ENCODE results near the gene TNNT3. TPM values are rescaled to one million over a fixed set of nuclear protein-coding genes. Genes with fewer than 3 reads are reported as not detected.
"Not testable (repeated sequence)": the region's sequence is repeated elsewhere in the genome, so short reads cannot be mapped to it uniquely, and the experiment has no call there.

Gene TNNT3
- total RNA-seq, 2 experiments from 2014 or later: 4.7 to 6.2 TPM

DNA sequence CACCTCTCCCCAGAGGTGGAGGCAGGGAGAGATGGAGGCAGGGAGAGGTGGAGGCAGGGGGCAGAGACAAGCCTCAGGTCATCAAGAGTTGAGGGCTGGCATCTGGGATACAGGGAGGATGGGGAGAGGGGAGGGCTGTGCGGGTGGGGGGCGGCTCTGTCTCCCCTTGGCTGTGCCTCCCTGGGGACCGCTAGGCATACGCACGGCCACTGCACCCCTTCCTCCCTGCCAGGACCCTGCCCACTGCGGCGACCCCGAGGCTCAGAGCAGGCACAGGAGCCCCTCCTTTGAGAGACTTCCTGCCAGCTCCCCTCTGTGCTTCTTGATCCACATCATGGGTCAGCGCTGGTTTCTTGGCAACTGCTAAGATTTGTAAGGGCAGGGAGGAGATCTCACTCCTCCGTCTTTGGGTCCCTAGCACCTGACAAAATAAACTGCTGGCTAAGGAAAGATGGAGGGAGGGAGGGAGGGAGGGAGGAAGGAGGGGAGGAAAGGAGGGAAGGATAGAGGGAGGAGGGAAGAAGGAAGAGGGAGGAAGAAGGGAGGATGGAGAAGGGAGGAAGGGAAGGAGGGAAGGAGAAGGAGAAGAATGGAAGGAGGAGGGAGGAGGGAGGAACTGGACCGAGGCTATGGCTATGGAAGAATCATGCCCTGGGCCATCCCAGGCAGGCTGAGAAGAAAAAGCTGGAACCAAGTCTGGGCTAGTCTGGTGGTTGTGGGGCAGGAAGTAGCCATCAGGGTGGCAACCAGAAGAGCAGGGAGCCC is 46.3 kb upstream of the TNNT3 start:
- no peak for TF ChIP-seq EZH2phosphoT487 (IDR thresholded peaks at IDR 0.05; ENCODE audit: borderline replicate concordance, low read depth, low read length)
- TF ChIP-seq, protein P1, sequence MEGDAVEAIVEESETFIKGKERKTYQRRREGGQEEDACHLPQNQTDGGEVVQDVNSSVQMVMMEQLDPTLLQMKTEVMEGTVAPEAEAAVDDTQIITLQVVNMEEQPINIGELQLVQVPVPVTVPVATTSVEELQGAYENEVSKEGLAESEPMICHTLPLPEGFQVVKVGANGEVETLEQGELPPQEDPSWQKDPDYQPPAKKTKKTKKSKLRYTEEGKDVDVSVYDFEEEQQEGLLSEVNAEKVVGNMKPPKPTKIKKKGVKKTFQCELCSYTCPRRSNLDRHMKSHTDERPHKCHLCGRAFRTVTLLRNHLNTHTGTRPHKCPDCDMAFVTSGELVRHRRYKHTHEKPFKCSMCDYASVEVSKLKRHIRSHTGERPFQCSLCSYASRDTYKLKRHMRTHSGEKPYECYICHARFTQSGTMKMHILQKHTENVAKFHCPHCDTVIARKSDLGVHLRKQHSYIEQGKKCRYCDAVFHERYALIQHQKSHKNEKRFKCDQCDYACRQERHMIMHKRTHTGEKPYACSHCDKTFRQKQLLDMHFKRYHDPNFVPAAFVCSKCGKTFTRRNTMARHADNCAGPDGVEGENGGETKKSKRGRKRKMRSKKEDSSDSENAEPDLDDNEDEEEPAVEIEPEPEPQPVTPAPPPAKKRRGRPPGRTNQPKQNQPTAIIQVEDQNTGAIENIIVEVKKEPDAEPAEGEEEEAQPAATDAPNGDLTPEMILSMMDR (conservative IDR thresholded peaks at IDR 0.05; ENCODE audit: low read length): no peak
- no peak for DNase-seq (ENCODE audit: low spot score)
- ChIA-PET CTCF (ENCODE audit: unreplicated experiment) (no interaction called here), POLR2A (no interaction called here)
- Histone ChIP-seq H3K9me3 (ENCODE audit: low read length) (no peaks in the 10 kb centered on the region), H2AFZ (ENCODE audit: low read length) (no peak overlapping the region), H3K4me2 (ENCODE audit: low read length) (no peak overlapping the region), H3K9me2 (ENCODE audit: insufficient read depth, low read length) (no peaks in the 10 kb centered on the region), H3K4me3 (ENCODE audit: low read depth, low read length, poor library complexity, severe bottlenecking) (no peak overlapping the region), H3K79me2 (ENCODE audit: insufficient read depth, low read depth, low read length) (no peaks in the 10 kb centered on the region), H3K36me3 (ENCODE audit: insufficient read depth, low read length) (no peaks in the 10 kb centered on the region), H3K27ac (ENCODE audit: low read depth, low read length, poor library complexity, severe bottlenecking) (no peak overlapping the region), H3K4me1 (ENCODE audit: insufficient read depth, low read length, poor library complexity, severe bottlenecking) (no peaks in the 10 kb centered on the region), H4K20me1 (ENCODE audit: insufficient read depth, low read length) (no peaks in the 10 kb centered on the region; the same call in 1 of the 2 replicates)
- intact Hi-C loops (cut with micrococcal nuclease; ENCODE audit: unreplicated experiment): no loop called here
- BruUV-seq (replicated peaks): no TSS peak

DNA sequence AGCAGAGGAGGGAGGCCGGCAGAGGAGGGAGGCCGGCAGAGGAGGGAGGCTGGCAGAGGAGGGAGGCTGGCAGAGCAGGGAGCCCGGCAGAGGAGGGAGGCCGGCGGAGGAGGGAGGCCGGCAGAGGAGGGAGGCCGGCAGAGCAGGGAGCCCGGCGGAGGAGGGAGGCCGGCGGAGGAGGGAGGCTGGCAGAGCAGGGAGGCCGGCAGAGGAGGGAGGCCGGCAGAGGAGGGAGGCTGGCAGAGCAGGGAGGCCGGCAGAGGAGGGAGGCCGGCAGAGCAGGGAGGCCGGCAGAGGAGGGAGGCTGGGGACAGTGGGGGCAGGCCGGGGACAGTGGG is 45.7 kb upstream of the TNNT3 start:
- POLR2A ChIA-PET; H3K36me3 ChIP-seq (ENCODE audit: insufficient read depth, low read length); H3K27ac ChIP-seq (ENCODE audit: low read depth, low read length, poor library complexity, severe bottlenecking); H4K20me1 ChIP-seq (ENCODE audit: insufficient read depth, low read length); CTCF ChIA-PET (ENCODE audit: unreplicated experiment); H3K79me2 ChIP-seq (ENCODE audit: insufficient read depth, low read depth, low read length); H3K9me2 ChIP-seq (ENCODE audit: insufficient read depth, low read length); H3K4me1 ChIP-seq (ENCODE audit: insufficient read depth, low read length, poor library complexity, severe bottlenecking); H3K4me2 ChIP-seq (ENCODE audit: low read length); H3K4me3 ChIP-seq (ENCODE audit: low read depth, low read length, poor library complexity, severe bottlenecking); intact Hi-C loops (cut with micrococcal nuclease; ENCODE audit: unreplicated experiment); DNase-seq (ENCODE audit: low spot score); H2AFZ ChIP-seq (ENCODE audit: low read length); H3K9me3 ChIP-seq (ENCODE audit: low read length); BruUV-seq (replicated peaks): not testable (repeated sequence)

DNA sequence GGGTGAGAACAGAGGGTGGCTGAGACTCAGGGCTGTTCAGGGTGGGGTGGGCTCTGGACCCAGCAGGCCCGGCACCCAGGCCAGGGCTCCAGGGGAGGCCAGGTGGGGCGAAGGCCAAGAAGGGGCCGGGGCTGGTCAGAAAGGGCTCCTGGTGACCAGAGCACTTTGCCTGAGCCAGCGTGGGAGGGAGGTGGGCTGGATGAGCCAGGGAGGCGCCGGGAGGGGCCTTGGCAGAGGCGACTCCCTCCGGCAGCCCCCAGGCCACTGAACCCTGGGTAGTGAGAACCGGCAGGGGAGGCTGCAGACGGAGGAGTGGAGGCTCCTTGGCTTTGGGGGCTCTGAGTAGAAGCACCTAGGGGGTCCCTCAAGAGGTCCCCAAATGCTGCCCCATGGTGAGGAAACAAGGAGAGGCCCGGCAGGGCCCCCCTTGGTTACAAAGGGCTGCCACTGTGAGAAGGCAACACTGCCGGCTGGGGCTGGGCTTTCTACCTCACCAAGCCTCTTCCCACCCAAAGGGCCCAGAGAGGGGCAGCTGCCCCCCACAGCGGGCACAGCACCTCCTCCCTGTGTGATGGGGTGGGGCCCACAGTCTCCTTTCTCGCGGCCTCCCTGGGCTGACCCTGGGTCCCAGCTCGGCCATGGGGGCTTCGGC is 44.9 kb upstream of the TNNT3 start:
- H3K79me2 ChIP-seq (ENCODE audit: insufficient read depth, low read depth, low read length); H3K4me1 ChIP-seq (ENCODE audit: insufficient read depth, low read length, poor library complexity, severe bottlenecking); H4K20me1 ChIP-seq (ENCODE audit: insufficient read depth, low read length); CTCF ChIA-PET (ENCODE audit: unreplicated experiment); H2AFZ ChIP-seq (ENCODE audit: low read length); intact Hi-C loops (cut with micrococcal nuclease; ENCODE audit: unreplicated experiment); H3K36me3 ChIP-seq (ENCODE audit: insufficient read depth, low read length); POLR2A ChIA-PET; H3K9me3 ChIP-seq (ENCODE audit: low read length); H3K4me3 ChIP-seq (ENCODE audit: low read depth, low read length, poor library complexity, severe bottlenecking); H3K4me2 ChIP-seq (ENCODE audit: low read length); DNase-seq (ENCODE audit: low spot score); BruUV-seq (replicated peaks); H3K9me2 ChIP-seq (ENCODE audit: insufficient read depth, low read length); H3K27ac ChIP-seq (ENCODE audit: low read depth, low read length, poor library complexity, severe bottlenecking): not testable (repeated sequence)
